ENCODE measurements around the gene BSND. TPM values are rescaled to one million over a fixed set of nuclear protein-coding genes. Genes with fewer than 3 reads are reported as not detected.
A peak's percentile ranks its signal among the peaks of the same experiment; 100 is the strongest.

BSND gene
- total RNA-seq, 1 experiment from 2014 or later = 0.42 TPM

DNA sequence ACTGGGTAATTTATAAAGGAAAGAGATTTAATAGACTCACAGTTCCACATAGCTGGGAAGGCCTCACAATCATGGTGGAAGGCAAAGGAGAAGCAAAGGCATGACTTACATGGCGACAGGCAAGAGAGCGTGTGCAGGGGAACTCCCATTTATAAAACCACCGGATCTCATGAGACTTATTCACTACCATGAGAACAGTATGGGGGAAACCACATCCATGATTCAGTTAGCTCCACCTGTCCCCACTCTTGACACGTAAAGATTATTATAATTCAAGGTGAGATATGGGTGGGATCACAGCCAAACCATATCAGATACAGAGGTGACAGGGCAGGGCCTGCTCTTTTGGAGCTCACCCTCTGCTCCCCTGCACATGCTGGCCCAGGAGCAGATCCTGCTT is 49.7 kb upstream of the BSND start:
- peaks cover 21% of the 10 kb centered on the region for H3K4me1 Mint-ChIP-seq
- ChIA-PET CTCF (interaction anchor here (0.9 to 16.5 kb wide), 5 partner anchors 30 to 69 kb away, joined by 4 to 632 read pairs (median 15); partner anchors contain the start of genes BSND and DHCR24), POLR2A (interaction anchor here (1.6 kb wide), 1 partner anchor 61 kb away, joined by 3 read pairs; no protein-coding TSS in a partner anchor)
- no peak overlapping the region for H3K27ac Mint-ChIP-seq
- no peak for DNase-seq (ENCODE audit: low spot score)
- no peak for ATAC-seq
- peaks cover 5% of the 10 kb centered on the region for H3K36me3 Mint-ChIP-seq
- no peak overlapping the region for H3K4me3 Mint-ChIP-seq
- peaks cover 4% of the 10 kb centered on the region; the same call in 1 of the 2 replicates for H3K27me3 Mint-ChIP-seq (ENCODE audit: low read depth)
- TF ChIP-seq SMAD4 (CRISPR knock-in tag; IDR thresholded peaks at IDR 0.05) = no peak
- no peak for TF ChIP-seq TP53 (CRISPR knock-in tag; IDR thresholded peaks at IDR 0.05)
- TF ChIP-seq ZNF219 (CRISPR knock-in tag; IDR thresholded peaks at IDR 0.05; ENCODE audit: borderline replicate concordance) = no peak
- no peak for TF ChIP-seq TEAD1 (CRISPR knock-in tag; IDR thresholded peaks at IDR 0.05)
- TF ChIP-seq NFE2L1 (CRISPR knock-in tag; IDR thresholded peaks at IDR 0.05) = no peak
- no peak for TF ChIP-seq JUN (CRISPR knock-in tag; IDR thresholded peaks at IDR 0.05)
- no peak for TF ChIP-seq ELF4 (CRISPR knock-in tag; IDR thresholded peaks at IDR 0.05; ENCODE audit: low read depth)
- TF ChIP-seq, protein P1, sequence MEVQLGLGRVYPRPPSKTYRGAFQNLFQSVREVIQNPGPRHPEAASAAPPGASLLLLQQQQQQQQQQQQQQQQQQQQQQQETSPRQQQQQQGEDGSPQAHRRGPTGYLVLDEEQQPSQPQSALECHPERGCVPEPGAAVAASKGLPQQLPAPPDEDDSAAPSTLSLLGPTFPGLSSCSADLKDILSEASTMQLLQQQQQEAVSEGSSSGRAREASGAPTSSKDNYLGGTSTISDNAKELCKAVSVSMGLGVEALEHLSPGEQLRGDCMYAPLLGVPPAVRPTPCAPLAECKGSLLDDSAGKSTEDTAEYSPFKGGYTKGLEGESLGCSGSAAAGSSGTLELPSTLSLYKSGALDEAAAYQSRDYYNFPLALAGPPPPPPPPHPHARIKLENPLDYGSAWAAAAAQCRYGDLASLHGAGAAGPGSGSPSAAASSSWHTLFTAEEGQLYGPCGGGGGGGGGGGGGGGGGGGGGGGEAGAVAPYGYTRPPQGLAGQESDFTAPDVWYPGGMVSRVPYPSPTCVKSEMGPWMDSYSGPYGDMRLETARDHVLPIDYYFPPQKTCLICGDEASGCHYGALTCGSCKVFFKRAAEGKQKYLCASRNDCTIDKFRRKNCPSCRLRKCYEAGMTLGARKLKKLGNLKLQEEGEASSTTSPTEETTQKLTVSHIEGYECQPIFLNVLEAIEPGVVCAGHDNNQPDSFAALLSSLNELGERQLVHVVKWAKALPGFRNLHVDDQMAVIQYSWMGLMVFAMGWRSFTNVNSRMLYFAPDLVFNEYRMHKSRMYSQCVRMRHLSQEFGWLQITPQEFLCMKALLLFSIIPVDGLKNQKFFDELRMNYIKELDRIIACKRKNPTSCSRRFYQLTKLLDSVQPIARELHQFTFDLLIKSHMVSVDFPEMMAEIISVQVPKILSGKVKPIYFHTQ (CRISPR knock-in tag; IDR thresholded peaks at IDR 0.05) = no peak
- TF ChIP-seq MYBL2 (CRISPR knock-in tag; IDR thresholded peaks at IDR 0.05) = no peak
- no peak for TF ChIP-seq ESRRA (CRISPR knock-in tag; IDR thresholded peaks at IDR 0.05; ENCODE audit: borderline replicate concordance)
- TF ChIP-seq, protein P2, sequence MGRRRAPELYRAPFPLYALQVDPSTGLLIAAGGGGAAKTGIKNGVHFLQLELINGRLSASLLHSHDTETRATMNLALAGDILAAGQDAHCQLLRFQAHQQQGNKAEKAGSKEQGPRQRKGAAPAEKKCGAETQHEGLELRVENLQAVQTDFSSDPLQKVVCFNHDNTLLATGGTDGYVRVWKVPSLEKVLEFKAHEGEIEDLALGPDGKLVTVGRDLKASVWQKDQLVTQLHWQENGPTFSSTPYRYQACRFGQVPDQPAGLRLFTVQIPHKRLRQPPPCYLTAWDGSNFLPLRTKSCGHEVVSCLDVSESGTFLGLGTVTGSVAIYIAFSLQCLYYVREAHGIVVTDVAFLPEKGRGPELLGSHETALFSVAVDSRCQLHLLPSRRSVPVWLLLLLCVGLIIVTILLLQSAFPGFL (CRISPR knock-in tag; IDR thresholded peaks at IDR 0.05; ENCODE audit: borderline replicate concordance) = no peak
- TF ChIP-seq, protein P3, sequence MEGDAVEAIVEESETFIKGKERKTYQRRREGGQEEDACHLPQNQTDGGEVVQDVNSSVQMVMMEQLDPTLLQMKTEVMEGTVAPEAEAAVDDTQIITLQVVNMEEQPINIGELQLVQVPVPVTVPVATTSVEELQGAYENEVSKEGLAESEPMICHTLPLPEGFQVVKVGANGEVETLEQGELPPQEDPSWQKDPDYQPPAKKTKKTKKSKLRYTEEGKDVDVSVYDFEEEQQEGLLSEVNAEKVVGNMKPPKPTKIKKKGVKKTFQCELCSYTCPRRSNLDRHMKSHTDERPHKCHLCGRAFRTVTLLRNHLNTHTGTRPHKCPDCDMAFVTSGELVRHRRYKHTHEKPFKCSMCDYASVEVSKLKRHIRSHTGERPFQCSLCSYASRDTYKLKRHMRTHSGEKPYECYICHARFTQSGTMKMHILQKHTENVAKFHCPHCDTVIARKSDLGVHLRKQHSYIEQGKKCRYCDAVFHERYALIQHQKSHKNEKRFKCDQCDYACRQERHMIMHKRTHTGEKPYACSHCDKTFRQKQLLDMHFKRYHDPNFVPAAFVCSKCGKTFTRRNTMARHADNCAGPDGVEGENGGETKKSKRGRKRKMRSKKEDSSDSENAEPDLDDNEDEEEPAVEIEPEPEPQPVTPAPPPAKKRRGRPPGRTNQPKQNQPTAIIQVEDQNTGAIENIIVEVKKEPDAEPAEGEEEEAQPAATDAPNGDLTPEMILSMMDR (IDR thresholded peaks at IDR 0.05) = no peak
- TF ChIP-seq ZNF263 (CRISPR knock-in tag; IDR thresholded peaks at IDR 0.05; ENCODE audit: low read depth) = no peak
- H3K9me3 Mint-ChIP-seq = peaks cover 6% of the 10 kb centered on the region

DNA sequence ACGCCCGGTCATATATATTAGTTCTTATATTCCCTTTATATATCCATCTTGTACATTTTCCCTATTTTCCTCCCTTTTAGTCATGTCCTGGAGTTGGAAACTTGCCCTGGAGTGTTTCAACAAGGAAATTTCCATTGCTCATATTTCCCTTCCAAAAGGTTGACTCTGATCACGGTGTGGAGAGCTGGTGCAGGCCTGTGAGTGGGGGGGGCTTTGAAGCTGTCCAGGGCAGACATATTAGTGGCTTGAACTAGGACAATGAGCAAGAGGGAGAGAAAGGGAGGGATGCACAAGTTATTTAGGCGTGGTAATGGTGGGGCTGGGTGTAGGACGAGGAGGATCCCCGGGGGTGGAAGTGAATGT is 48.7 kb upstream of the BSND start:
- Mint-ChIP-seq H3K4me3 (peak overlapping the region; percentile 58), H3K4me1 (peaks cover 21% of the 10 kb centered on the region), H3K9me3 (peaks cover 14% of the 10 kb centered on the region), H3K27me3 (ENCODE audit: low read depth) (peaks cover 4% of the 10 kb centered on the region; the same call in 1 of the 2 replicates), H3K36me3 (peaks cover 8% of the 10 kb centered on the region), H3K27ac (no peak overlapping the region)
- ATAC-seq (no peak), DNase-seq (ENCODE audit: low spot score) (no peak)
- ChIA-PET CTCF (interaction anchor here (0.8 to 16.5 kb wide), 29 partner anchors 10 to 198 kb away, joined by 3 to 632 read pairs (median 5); partner anchors contain the start of genes BSND, DHCR24, PCSK9 and TMEM61), POLR2A (interaction anchor here (1.1 to 1.6 kb wide), 2 partner anchors 62 to 99 kb away, joined by 3 to 4 read pairs; no protein-coding TSS in a partner anchor)
- TF ChIP-seq, protein P4, sequence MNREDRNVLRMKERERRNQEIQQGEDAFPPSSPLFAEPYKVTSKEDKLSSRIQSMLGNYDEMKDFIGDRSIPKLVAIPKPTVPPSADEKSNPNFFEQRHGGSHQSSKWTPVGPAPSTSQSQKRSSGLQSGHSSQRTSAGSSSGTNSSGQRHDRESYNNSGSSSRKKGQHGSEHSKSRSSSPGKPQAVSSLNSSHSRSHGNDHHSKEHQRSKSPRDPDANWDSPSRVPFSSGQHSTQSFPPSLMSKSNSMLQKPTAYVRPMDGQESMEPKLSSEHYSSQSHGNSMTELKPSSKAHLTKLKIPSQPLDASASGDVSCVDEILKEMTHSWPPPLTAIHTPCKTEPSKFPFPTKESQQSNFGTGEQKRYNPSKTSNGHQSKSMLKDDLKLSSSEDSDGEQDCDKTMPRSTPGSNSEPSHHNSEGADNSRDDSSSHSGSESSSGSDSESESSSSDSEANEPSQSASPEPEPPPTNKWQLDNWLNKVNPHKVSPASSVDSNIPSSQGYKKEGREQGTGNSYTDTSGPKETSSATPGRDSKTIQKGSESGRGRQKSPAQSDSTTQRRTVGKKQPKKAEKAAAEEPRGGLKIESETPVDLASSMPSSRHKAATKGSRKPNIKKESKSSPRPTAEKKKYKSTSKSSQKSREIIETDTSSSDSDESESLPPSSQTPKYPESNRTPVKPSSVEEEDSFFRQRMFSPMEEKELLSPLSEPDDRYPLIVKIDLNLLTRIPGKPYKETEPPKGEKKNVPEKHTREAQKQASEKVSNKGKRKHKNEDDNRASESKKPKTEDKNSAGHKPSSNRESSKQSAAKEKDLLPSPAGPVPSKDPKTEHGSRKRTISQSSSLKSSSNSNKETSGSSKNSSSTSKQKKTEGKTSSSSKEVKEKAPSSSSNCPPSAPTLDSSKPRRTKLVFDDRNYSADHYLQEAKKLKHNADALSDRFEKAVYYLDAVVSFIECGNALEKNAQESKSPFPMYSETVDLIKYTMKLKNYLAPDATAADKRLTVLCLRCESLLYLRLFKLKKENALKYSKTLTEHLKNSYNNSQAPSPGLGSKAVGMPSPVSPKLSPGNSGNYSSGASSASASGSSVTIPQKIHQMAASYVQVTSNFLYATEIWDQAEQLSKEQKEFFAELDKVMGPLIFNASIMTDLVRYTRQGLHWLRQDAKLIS (CRISPR knock-in tag; IDR thresholded peaks at IDR 0.05; ENCODE audit: borderline replicate concordance) = no peak
- TF ChIP-seq, protein P5, sequence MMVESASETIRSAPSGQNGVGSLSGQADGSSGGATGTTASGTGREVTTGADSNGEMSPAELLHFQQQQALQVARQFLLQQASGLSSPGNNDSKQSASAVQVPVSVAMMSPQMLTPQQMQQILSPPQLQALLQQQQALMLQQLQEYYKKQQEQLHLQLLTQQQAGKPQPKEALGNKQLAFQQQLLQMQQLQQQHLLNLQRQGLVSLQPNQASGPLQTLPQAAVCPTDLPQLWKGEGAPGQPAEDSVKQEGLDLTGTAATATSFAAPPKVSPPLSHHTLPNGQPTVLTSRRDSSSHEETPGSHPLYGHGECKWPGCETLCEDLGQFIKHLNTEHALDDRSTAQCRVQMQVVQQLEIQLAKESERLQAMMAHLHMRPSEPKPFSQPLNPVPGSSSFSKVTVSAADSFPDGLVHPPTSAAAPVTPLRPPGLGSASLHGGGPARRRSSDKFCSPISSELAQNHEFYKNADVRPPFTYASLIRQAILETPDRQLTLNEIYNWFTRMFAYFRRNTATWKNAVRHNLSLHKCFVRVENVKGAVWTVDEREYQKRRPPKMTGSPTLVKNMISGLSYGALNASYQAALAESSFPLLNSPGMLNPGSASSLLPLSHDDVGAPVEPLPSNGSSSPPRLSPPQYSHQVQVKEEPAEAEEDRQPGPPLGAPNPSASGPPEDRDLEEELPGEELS (CRISPR knock-in tag; IDR thresholded peaks at IDR 0.05) = no peak
- no peak for TF ChIP-seq HMGA2 (CRISPR knock-in tag; IDR thresholded peaks at IDR 0.05)
- TF ChIP-seq FOXJ3 (CRISPR knock-in tag; IDR thresholded peaks at IDR 0.05; ENCODE audit: borderline replicate concordance) = no peak
- TF ChIP-seq, protein P6, sequence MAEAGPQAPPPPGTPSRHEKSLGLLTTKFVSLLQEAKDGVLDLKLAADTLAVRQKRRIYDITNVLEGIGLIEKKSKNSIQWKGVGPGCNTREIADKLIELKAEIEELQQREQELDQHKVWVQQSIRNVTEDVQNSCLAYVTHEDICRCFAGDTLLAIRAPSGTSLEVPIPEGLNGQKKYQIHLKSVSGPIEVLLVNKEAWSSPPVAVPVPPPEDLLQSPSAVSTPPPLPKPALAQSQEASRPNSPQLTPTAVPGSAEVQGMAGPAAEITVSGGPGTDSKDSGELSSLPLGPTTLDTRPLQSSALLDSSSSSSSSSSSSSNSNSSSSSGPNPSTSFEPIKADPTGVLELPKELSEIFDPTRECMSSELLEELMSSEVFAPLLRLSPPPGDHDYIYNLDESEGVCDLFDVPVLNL (CRISPR knock-in tag; IDR thresholded peaks at IDR 0.05; ENCODE audit: borderline replicate concordance, low read depth) = no peak
- TF ChIP-seq, protein P7, sequence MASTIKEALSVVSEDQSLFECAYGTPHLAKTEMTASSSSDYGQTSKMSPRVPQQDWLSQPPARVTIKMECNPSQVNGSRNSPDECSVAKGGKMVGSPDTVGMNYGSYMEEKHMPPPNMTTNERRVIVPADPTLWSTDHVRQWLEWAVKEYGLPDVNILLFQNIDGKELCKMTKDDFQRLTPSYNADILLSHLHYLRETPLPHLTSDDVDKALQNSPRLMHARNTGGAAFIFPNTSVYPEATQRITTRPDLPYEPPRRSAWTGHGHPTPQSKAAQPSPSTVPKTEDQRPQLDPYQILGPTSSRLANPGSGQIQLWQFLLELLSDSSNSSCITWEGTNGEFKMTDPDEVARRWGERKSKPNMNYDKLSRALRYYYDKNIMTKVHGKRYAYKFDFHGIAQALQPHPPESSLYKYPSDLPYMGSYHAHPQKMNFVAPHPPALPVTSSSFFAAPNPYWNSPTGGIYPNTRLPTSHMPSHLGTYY (CRISPR knock-in tag; IDR thresholded peaks at IDR 0.05) = no peak
- no peak for TF ChIP-seq NR2C2 (CRISPR knock-in tag; IDR thresholded peaks at IDR 0.05)
